Measurements from ENCODE around the gene MYL9. TPM values are rescaled to one million over a fixed set of nuclear protein-coding genes. Genes with fewer than 3 reads are reported as not detected.
"Not testable (repeated sequence)": the region's sequence is repeated elsewhere in the genome, so short reads cannot be mapped to it uniquely, and the experiment has no call there.

MYL9 gene
- total RNA-seq, 2 donors from 2014 or later: 4.4 to 10.1 TPM

DNA sequence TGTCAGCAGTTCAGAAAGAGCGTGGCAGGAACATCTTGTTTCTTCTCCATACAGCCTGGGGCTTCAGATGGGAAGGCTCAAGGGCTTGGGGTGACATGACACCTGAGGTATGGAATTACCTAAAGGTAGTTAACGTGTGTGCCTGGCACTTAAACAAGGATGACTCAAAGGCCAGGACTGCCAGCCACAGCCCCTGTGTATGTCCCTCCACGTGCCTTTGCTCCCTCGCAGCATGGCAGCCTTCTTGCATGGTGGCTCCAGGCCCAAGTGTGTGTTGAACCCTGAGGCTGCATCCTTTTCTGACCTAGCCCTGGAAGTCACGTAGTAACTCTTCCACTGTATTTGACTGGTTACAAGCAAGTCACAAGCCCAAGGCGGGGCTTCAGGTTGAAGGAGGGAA is 33.6 kb upstream of the MYL9 start:
- H3K4me1 Mint-ChIP-seq: peaks cover 11% of the 10 kb centered on the region
- H3K27ac Mint-ChIP-seq: peak overlapping the region; percentile 37
- peaks cover 74% of the 10 kb centered on the region for H3K36me3 Mint-ChIP-seq (ENCODE audit: low read depth)
- no peaks in the 10 kb centered on the region for H3K9me3 Mint-ChIP-seq
- H3K27me3 Mint-ChIP-seq: no peaks in the 10 kb centered on the region
- no peak for ATAC-seq (replicated peaks)
- no peak overlapping the region for H3K4me3 Mint-ChIP-seq

DNA sequence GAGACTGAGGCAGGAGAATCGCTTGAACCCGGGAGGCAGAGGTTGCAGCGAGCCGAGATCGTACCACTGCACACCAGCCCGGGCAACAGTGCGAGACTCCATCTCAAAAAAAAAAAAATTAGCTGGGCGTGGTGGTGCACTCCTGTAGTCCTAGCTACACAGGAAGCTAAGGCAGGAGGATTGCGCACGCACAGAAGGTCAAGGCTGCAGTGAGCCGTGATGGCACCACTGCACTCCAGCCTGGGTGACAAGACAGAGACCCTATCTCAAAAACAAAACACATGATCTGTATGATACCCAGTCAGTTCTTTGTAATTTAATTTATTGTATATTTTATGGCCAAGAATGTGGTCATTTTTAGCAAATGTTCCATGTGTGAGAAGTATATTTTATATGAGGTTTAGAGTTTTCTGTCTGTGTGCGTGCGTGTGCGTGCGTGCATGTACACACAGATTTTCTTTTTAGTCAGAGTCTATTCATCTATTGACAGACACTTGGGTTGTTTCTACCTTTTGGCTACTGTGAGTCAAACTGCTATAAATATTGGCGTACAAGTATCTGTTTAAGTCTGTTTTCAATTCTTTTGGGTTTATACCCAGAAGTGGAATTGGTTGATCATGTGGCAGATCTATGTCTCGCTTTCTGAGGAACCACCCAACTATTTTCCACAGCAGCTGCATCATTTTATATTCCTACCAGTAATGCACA is 22.2 kb upstream of the MYL9 start:
- H3K9me3 Mint-ChIP-seq: no peaks in the 10 kb centered on the region
- peak overlapping the region; percentile 65 for H3K4me3 Mint-ChIP-seq
- no peaks in the 10 kb centered on the region for H3K27me3 Mint-ChIP-seq
- peaks cover 82% of the 10 kb centered on the region for H3K36me3 Mint-ChIP-seq (ENCODE audit: low read depth)
- H3K4me1 Mint-ChIP-seq: peaks cover 16% of the 10 kb centered on the region
- peak overlapping the region; percentile 98 for H3K27ac Mint-ChIP-seq
- ATAC-seq (replicated peaks): peak; percentile 87

DNA sequence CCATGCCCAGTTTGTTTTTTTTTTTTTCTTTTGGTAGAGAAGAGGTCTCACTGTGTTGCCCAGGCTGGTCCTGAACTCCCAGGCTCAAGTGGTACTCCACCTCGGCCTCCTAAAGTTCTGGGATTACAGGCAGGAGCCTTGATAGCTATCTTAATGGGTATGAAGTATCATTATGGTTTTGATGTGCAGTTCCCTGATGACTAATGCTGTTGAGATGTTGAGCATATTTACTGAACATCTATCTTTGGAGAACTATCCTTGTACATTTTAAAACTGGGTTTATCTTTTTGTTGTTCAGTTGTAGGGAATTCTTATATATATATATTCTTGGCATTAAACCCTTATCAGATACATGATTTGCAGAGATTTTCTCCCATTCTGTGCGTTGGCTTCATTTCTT is 21.4 kb upstream of the MYL9 start:
- Mint-ChIP-seq H3K27me3 (no peaks in the 10 kb centered on the region), H3K27ac (peak overlapping the region; percentile 98), H3K36me3 (ENCODE audit: low read depth) (peaks cover 82% of the 10 kb centered on the region), H3K9me3 (no peaks in the 10 kb centered on the region), H3K4me3 (peak overlapping the region; percentile 65), H3K4me1 (peaks cover 16% of the 10 kb centered on the region)
- peak; percentile 69 for ATAC-seq (replicated peaks)

DNA sequence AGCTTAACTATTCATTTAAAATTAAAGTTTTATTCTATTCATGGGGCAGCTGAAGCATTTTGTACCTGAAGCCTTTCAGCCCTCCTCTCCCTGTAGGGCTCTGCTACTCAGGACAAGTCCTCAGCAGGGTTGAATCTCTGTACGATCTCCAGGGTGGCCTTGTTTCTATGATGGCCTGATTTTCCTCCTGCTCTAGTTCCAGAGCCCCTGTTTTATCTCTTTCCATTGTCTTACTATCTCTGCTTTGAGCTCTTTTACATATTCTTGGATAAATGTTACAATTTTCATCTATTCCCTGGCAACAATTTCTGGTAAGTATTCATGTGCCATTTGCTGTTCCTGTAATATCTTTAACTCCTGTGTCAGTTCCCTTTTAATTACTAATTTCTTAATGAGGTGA is 19.8 kb upstream of the MYL9 start:
- peak overlapping the region; percentile 98 for H3K27ac Mint-ChIP-seq

DNA sequence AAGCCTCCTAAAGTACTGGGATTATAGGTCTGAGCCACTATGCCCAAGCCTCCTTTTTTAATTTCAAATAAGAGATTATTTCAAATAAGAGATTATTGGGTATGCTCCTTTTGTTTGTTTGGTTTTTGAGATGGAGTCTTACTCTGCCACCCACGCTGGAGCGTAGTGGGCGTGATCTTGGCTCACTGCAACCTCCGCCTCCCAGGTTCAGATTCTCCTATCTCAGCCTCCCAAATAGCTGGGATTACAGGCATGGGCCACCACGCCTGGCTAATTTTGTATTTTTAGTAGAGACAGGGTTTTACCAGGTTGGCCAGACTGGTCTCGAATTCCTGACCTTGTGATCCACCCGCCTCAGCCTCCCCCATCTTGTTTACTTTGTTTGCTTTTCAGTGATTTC is 18.9 kb upstream of the MYL9 start:
- peaks cover 16% of the 10 kb centered on the region for H3K4me1 Mint-ChIP-seq
- H3K9me3 Mint-ChIP-seq; H3K27me3 Mint-ChIP-seq; H3K4me3 Mint-ChIP-seq; ATAC-seq (replicated peaks): not testable (repeated sequence)
- H3K27ac Mint-ChIP-seq: peak overlapping the region; percentile 98
- H3K36me3 Mint-ChIP-seq (ENCODE audit: low read depth): peaks cover 91% of the 10 kb centered on the region

More for the DNA sequence above, 19.8 kb upstream of the MYL9 start:
- H3K4me1 Mint-ChIP-seq: peaks cover 16% of the 10 kb centered on the region
- H3K9me3 Mint-ChIP-seq: no peaks in the 10 kb centered on the region
- H3K27me3 Mint-ChIP-seq: no peaks in the 10 kb centered on the region
- ATAC-seq (replicated peaks): no peak
- no peak overlapping the region for H3K4me3 Mint-ChIP-seq
- peaks cover 83% of the 10 kb centered on the region for H3K36me3 Mint-ChIP-seq (ENCODE audit: low read depth)

DNA sequence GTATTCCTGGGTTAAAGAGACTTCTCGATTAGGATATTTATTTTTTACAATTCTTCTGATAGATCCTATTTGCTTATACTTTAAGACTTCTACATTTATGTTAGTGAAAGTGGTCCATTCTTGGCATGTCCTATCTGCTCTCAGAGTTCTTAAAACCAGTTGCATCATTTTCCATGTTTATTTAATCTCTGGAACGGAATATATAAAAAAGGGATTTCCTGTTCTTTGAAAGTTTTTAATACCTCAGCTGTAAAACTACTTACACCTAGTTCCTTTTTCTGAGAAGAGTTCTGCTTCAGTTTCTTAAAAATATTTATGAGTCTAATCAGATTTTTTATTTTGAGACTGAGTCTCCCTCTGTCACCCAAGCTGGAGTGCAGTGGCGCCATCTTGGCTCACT is 18.0 kb upstream of the MYL9 start:
- H3K4me3 Mint-ChIP-seq: no peak overlapping the region

DNA sequence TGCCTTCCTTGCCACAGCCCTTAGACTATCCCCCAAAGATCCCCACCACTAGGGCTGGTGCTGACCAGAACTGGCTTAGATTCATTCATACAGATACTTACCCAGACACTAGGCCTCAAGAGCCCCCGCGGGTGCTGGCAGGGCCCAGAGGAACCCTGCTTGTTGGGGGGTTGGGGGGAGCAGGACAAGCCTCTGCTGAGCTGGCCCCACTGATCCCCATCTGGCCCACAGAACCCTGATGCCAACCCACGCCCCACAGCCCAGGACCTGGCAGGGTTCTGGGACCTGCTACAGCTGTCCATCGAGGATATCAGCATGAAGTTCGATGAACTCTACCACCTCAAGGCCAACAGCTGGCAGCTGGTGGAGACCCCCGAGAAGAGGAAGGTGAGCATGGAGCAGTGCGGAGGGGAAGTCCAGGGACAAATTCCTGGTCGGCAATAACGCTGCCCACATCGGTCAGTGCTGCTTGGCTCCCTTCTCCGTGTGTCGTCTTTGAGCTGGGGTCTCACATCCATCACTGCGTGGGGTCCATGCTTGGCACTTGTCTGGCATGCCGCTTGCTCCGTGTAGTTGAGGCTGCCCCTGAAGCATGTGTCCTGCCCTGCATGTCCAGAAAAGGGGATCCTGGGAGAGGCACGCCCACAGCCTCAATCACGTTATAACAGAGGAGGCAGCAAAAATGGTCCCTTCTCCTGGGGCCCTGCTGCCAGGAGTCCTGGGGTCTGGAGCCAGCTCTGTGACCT is 15.5 kb upstream of the MYL9 start:
- Mint-ChIP-seq H3K27me3 (no peaks in the 10 kb centered on the region), H3K4me3 (no peak overlapping the region), H3K9me3 (no peaks in the 10 kb centered on the region), H3K36me3 (ENCODE audit: low read depth) (peaks cover 72% of the 10 kb centered on the region), H3K27ac (no peak overlapping the region), H3K4me1 (no peaks in the 10 kb centered on the region)
- no peak for ATAC-seq (replicated peaks)

More for the DNA sequence above, 18.0 kb upstream of the MYL9 start:
- Mint-ChIP-seq H3K27ac (peak overlapping the region; percentile 28), H3K36me3 (ENCODE audit: low read depth) (peaks cover 91% of the 10 kb centered on the region), H3K9me3 (no peaks in the 10 kb centered on the region), H3K4me1 (peaks cover 14% of the 10 kb centered on the region), H3K27me3 (no peaks in the 10 kb centered on the region)
- no peak for ATAC-seq (replicated peaks)

DNA sequence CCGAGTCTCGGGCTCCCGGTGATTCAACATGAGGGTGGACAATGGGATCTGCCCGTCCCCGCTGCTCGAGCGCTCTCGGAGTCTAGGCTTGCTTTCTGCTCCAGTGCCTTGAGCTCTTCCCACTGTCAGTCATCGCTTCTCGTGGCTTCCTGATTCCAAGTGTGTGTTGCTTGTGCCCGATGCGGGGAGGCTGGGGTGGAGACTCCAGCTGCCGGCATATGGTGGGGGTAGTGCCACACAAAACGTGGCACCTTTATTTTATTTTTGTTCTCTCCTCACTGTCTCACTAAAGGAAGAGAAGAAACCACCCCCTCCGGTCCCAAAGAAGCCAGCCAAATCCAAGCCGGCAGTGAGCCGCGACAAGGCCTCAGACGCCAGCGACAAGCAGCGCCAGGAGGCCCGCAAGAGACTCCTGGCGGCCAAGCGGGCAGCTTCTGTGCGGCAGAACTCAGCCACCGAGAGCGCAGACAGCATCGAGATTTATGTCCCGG is 14.8 kb upstream of the MYL9 start:
- H3K4me3 Mint-ChIP-seq: no peak overlapping the region
- H3K27me3 Mint-ChIP-seq: no peaks in the 10 kb centered on the region
- H3K9me3 Mint-ChIP-seq: no peaks in the 10 kb centered on the region
- no peak for ATAC-seq (replicated peaks)
- H3K27ac Mint-ChIP-seq: peak overlapping the region; percentile 41
- peaks cover 65% of the 10 kb centered on the region for H3K36me3 Mint-ChIP-seq (ENCODE audit: low read depth)
- no peaks in the 10 kb centered on the region for H3K4me1 Mint-ChIP-seq

DNA sequence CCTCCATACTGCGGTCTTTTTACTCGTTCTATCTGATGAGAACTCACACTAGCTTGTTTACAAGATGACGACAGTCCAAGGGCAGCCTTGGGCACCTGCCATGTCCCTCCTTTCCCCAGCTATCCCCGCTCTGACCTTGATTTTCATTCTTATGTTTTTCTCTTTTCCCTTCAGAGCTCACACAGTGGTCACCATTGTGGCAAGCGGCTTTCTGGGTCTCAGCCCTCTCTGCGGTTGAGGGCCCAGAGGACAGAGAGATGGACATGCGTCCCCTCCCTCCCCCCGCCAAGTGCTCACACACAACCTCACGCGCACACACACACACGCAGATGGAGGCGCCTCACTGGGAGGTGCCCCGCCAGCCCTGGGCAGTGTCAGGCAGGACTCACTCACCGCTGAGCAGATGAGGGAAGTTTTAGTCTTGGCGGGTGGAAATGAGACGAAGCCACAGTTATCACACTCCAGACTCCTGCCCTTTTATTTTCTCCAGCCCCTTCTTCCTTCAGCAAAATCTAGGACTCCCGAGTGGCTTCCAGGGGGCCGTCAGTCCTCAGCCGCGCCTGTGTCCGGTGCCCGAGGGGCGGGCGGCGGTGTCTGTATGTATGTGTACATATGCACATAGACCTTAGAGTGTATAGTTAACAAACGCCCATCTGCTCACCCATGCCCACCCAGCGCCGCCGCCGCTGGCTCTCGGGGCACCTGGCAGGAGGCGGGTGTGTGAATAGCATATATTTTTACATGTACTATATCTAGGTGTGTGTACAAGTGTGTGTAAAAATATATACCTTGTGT is 13.8 kb upstream of the MYL9 start:
- ATAC-seq (replicated peaks): no peak
- Mint-ChIP-seq H3K4me3 (no peak overlapping the region), H3K27ac (no peak overlapping the region), H3K27me3 (no peaks in the 10 kb centered on the region), H3K4me1 (no peaks in the 10 kb centered on the region), H3K36me3 (ENCODE audit: low read depth) (peaks cover 55% of the 10 kb centered on the region), H3K9me3 (no peaks in the 10 kb centered on the region)

DNA sequence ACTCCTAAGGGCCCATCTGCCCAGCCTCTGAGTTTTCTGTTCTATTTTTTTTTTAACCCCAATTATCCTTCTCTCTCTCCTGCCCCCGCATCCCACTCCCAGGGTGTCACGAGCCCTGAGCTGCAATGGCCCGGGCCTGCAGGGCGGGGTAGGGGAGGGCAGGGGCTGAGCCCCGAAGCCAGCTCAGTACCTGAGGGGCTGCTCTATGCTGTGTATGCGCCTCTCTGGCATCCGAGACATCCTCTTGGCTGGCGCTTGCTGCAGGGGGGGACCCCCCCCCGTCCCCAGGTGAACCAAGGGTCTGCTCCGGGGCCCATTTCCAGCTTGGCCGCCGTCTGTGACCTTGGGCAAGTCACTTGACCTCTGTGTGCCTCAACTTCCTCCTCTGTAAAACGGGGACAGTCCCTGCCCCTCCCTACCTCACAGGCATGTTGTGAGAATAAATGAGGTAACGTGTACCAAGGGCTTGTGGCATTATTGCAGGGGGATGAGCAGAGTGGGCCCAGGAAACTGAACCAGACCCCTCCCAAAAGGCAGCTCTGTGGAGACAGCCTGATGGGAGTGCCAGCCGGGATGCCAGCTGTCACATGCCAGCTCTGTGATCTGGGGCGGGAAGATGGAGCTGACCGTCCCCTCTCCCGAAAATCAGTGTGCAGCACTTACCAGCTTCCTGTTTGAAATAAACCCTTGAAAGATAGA is 13.0 kb upstream of the MYL9 start:
- Mint-ChIP-seq H3K9me3 (no peaks in the 10 kb centered on the region), H3K36me3 (ENCODE audit: low read depth) (peaks cover 51% of the 10 kb centered on the region), H3K27me3 (no peaks in the 10 kb centered on the region), H3K4me1 (no peaks in the 10 kb centered on the region), H3K27ac (peak overlapping the region; percentile 59), H3K4me3 (no peak overlapping the region)
- no peak for ATAC-seq (replicated peaks)

DNA sequence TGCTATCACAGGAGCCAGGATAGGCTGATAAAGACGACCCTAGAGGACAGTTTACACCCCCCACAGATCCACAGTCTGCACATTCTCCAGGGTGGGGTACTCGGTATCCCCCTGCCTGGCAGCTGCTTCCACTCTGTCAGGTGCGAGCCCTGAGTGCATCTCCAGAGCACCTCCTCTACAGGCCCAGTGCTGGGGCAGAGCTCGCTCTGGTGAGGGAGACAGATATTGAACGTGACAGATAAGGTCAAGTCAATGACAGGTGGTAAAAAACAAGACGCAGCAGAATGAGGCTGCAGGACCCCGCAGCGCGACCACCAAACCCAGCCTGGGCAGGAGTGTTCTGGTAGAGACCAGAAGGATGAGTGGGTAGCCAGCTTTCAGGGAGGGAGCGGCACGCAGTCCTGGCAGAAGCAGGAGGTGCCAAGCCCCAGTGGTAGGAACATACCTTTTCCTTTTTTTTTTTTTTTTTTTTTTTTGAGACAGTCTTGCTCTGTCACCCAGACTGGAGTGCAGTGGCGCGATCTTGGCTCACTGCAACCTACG is 12.4 kb upstream of the MYL9 start:
- peaks cover 45% of the 10 kb centered on the region for H3K36me3 Mint-ChIP-seq (ENCODE audit: low read depth)
- H3K9me3 Mint-ChIP-seq: no peaks in the 10 kb centered on the region
- ATAC-seq (replicated peaks): no peak
- peak overlapping the region; percentile 59 for H3K27ac Mint-ChIP-seq
- no peaks in the 10 kb centered on the region for H3K4me1 Mint-ChIP-seq
- no peak overlapping the region for H3K4me3 Mint-ChIP-seq
- H3K27me3 Mint-ChIP-seq: no peaks in the 10 kb centered on the region

DNA sequence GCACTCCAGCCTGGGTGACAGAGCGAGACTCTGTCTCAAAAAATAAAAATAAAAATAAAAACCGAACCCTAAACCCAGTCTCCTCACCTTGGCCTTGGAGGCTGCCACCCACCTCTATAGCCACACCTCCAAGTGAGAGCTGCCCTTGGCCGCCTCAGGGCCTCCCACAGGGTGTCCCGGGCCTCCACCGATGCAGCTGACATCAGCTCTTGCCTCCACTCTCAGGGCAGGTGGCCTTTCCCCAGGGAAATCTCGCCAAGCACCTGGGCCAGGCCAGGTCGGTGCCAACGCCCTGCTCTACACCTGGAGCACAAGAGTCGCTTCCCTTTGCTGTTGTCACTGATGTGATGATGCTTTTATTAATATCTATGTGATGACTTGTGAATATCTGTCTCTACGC is 8.9 kb upstream of the MYL9 start:
- Mint-ChIP-seq H3K9me3 (no peaks in the 10 kb centered on the region), H3K4me3 (no peak overlapping the region), H3K27me3 (no peaks in the 10 kb centered on the region), H3K27ac (peak overlapping the region; percentile 6), H3K4me1 (no peaks in the 10 kb centered on the region), H3K36me3 (ENCODE audit: low read depth) (peaks cover 15% of the 10 kb centered on the region)
- no peak for ATAC-seq (replicated peaks)

DNA sequence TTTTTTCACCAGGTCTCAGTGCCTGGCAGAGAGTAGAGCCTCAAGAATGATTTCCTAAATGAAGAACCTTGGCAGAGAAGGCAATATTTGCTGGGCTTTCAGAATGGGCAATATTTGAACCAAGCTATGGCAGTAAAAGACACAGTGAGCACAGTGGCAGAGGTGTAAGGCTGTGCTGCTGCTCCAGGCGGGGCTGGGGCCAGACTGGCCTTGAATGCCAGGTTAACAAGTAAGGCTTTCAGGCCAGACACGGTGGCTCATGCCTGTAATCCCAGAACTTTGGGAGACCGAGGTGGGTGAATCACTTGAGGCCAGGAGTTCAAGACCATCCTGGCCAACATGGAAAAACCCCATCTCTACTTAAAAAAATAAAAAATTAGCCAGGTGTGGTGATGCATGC is 8.5 kb upstream of the MYL9 start:
- Mint-ChIP-seq H3K9me3 (no peaks in the 10 kb centered on the region), H3K36me3 (ENCODE audit: low read depth) (peaks cover 11% of the 10 kb centered on the region), H3K4me1 (no peaks in the 10 kb centered on the region), H3K27me3 (no peaks in the 10 kb centered on the region), H3K4me3 (no peak overlapping the region), H3K27ac (peak overlapping the region; percentile 6)
- no peak for ATAC-seq (replicated peaks)

Data from activated T-helper 17 cell treated with anti-CD3 and anti-CD28 coated beads, Interleukin-2, amount 50 U/mL, for 72 hours (primary cell).